Measurements from ENCODE around the gene CTIF. TPM values are rescaled to one million over a fixed set of nuclear protein-coding genes. Genes with fewer than 3 reads are reported as not detected.

Gene CTIF
- total RNA-seq, 1 experiment from 2014 or later, result 19.8 TPM

GRCh38 chr18:48550101-48550729 is 11.4 kb downstream of the CTIF start:
- DNase-seq (ENCODE audit: low read depth), result no peak

- no peak for DNase-seq (ENCODE audit: low read depth)
These were observed 12.3 kb downstream of the CTIF start for GRCh38 chr18:48551100-48551499.

GRCh38 chr18:48552130-48552529 is 13.3 kb downstream of the CTIF start:
- DNase-seq (ENCODE audit: low read depth), result no peak

- DNase-seq (ENCODE audit: low read depth), result no peak
These were observed 14.4 kb downstream of the CTIF start for GRCh38 chr18:48553236-48553635.

GRCh38 chr18:48554610-48555400 is 16.0 kb downstream of the CTIF start:
- no peak for DNase-seq (ENCODE audit: low read depth)

- no peak for DNase-seq (ENCODE audit: low read depth)
These were observed 16.7 kb downstream of the CTIF start for GRCh38 chr18:48555465-48555995.

- DNase-seq (ENCODE audit: low read depth), result no peak
These were observed 18.9 kb downstream of the CTIF start for GRCh38 chr18:48557640-48558174.

- DNase-seq (ENCODE audit: low read depth), result no peak
These were observed 19.4 kb downstream of the CTIF start for GRCh38 chr18:48558248-48558647.

- no peak for DNase-seq (ENCODE audit: low read depth)
These were observed 21.7 kb downstream of the CTIF start for GRCh38 chr18:48560491-48560890.

GRCh38 chr18:48562075-48562474 is 23.2 kb downstream of the CTIF start:
- no peak for DNase-seq (ENCODE audit: low read depth)

GRCh38 chr18:48563027-48563426 is 24.2 kb downstream of the CTIF start:
- peak; percentile 95 for DNase-seq (ENCODE audit: low read depth)

GRCh38 chr18:48564139-48564538 is 25.3 kb downstream of the CTIF start:
- no peak for DNase-seq (ENCODE audit: low read depth)

- no peak for DNase-seq (ENCODE audit: low read depth)
These were observed 26.3 kb downstream of the CTIF start for GRCh38 chr18:48565105-48565504.

- DNase-seq (ENCODE audit: low read depth), result peak; percentile 57
These were observed 27.8 kb downstream of the CTIF start for GRCh38 chr18:48566589-48566988.

GRCh38 chr18:48567388-48567787 is 28.6 kb downstream of the CTIF start:
- no peak for DNase-seq (ENCODE audit: low read depth)

GRCh38 chr18:48569139-48569914 is 30.5 kb downstream of the CTIF start:
- no peak for DNase-seq (ENCODE audit: low read depth)

GRCh38 chr18:48569915-48570264 is 31.1 kb downstream of the CTIF start:
- no peak for DNase-seq (ENCODE audit: low read depth)

GRCh38 chr18:48570313-48570712 is 31.5 kb downstream of the CTIF start:
- no peak for DNase-seq (ENCODE audit: low read depth)

- DNase-seq (ENCODE audit: low read depth), result no peak
These were observed 33.0 kb downstream of the CTIF start for GRCh38 chr18:48571639-48572384.

- DNase-seq (ENCODE audit: low read depth), result no peak
These were observed 33.7 kb downstream of the CTIF start for GRCh38 chr18:48572402-48573126.
